HG02571 (cell line): ENCODE measurements around the gene PLIN4.

ENCODE experiments used
- ATAC-seq: cut with Tn5 transposase; IDR thresholded peaks from one replicate; pipeline ENCODE4 v1.9.1; 2021; ENCODE audit warnings: mild to moderate bottlenecking, moderate library complexity; ENCODE audit not compliant: unreplicated experiment

The PLIN4 gene

GRCh38 chr19:4507804-4508203 is 10.5 kb downstream of the PLIN4 start:
- ATAC-seq = no peak

DNA sequence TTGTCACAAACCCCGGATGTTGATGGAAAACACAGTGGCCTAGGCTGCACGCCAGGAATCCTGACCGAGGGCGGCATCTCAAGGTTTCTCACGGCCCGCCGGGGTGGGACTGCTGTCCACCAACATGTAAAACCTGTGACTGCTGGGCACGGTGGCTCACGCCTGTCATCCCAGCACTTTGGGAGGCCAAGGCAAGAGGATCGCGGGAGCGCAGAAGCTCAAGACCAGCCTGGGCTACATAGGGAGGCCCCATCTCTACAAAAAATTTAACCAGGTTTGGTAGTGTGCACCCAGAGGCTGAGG is 11.2 kb downstream of the PLIN4 start:
- no peak for ATAC-seq

DNA sequence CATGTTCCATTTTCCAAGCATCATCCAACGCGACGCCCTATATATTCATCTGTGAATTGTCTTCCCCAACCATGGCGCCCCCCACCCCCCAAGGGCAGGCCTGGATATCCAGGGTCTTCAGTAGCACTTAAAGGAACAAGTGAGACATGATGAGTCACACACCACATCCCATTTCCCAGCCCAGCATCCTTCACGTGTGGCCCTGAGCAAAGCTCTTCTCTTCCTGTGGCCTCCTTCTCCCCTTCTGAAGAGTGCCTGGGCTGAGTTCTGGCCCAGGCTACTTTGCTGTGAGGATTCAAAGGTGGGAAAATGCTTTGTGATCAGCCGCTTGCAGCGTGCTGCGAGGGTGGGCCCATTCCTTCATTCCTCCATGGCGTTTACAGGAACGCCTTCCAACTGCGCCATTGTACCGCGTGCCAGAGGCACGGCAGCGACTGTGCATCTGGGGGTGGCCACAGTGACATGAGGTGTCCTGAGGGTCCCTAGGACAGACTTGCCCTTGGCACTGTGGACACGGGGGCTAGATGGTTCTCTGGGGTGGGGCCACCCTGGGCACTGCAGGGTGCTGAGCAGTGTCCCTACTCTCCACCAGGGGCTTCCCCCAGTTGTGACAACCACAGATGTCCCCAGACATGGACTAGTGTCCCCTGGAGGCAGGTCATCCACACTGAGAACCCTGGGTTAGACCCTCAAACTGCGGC is 11.7 kb downstream of the PLIN4 start:
- ATAC-seq = no peak

GRCh38 chr19:4505570-4506448 is 12.5 kb downstream of the PLIN4 start:
- no peak for ATAC-seq

DNA sequence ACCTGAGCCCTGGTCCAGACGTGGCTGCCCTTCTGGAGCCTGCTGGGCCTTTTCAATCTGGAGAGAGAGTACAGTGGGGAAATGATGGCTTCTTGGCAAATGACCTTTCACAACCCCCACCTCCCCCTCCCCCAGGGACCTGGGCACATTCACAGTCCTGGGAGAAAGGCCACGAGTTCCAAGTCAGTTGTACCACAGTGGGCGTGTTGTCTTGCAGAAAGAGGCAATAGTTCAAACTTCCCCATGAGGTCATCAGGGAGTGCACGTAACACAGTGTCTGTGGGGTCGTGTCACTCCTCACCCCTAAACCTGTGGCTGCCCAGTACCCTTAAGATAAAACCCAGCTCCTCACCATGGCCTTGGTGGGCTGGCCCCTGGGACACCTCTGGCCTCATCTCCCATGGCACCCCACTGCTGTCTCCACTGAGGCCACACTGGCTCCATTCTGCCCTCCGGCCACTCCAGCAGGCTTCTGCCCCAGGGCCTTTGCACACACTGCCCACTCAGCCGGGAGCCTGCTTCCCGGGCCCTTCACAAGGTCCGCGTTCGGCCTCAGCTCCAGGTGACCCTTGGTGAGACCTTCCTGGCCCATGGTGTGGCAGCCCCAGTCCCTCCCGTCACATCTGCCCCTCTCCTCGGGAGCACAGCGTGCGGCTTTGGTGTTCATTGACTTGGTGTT is 13.3 kb downstream of the PLIN4 start:
- ATAC-seq = no peak

DNA sequence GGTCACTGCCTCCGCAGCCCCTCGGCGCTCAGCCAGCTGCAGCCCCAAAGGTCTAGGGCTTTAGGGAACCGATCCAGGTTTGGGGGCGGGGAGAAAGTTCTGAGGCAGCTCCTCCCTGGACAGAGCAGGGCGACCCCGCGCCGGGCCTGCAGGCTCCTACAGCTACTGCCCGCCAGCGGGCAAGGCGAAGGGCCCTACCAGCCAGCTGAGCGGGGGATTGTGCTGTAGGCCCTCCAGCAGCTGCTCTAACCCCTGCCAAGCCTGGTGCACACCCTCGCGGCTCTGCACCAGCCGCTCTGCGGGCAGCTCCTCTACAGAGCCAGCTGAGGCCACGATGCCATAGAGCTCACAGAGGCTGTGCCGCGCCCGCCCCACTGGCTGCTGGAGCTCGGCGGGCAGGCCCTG is 14.0 kb downstream of the PLIN4 start:
- ATAC-seq = no peak

DNA sequence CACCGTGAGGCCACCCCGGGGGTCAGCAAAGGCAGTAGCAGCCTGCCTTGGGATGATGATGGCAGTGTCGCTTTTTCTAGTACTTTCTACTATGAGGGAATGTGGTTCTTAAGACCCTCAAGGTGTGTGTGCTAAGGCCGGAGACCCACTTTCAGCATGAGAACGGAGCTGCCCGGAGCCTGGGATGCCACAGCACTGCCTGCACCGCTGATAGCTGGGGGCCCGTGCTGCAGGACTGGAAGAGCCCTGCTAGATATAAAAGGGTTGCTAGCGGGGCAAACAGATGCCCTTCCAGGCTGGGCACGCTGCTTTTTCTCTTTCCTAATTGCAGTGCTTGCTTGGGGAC is 14.5 kb downstream of the PLIN4 start:
- ATAC-seq = no peak

DNA sequence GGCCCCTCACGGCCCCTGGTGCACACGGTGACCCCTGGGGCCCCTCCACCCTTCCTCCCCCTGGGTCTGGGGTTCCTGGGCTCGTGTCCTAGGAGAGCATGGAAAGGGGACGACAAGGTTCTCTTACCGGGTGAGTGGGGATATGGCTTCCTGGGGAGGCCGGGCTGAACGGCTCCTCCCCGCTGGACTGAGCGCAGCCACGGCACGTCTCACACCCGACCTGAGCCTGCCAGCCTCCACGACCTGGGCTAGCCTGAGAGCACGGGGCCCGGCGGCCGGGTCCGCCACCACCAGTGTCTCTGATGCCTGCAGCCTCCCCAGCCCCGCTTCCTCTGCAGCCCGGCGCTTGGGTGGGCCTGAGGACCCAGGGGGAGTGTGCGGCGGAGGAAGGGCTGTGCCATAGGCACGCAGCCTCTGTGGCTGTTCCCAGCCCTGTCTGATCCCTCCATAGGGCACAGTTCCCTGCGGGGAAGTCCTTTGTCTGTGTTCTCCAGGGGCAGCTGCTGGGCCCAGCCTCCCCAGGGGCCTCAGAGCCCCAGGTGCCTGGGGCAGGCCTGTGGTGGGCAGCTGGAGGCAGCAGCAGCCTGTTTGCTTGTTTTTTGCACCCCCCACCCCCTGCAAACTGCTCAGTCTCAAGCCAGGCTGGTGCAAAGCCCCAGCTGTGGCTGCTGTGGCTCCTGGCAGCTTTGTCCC is 15.0 kb downstream of the PLIN4 start:
- no peak for ATAC-seq

- ATAC-seq = no peak
Observed at GRCh38 chr19:4502282-4503131, 15.8 kb downstream of the PLIN4 start.

- ATAC-seq = no peak
Observed at GRCh38 chr19:4501691-4502090, 16.6 kb downstream of the PLIN4 start.

DNA sequence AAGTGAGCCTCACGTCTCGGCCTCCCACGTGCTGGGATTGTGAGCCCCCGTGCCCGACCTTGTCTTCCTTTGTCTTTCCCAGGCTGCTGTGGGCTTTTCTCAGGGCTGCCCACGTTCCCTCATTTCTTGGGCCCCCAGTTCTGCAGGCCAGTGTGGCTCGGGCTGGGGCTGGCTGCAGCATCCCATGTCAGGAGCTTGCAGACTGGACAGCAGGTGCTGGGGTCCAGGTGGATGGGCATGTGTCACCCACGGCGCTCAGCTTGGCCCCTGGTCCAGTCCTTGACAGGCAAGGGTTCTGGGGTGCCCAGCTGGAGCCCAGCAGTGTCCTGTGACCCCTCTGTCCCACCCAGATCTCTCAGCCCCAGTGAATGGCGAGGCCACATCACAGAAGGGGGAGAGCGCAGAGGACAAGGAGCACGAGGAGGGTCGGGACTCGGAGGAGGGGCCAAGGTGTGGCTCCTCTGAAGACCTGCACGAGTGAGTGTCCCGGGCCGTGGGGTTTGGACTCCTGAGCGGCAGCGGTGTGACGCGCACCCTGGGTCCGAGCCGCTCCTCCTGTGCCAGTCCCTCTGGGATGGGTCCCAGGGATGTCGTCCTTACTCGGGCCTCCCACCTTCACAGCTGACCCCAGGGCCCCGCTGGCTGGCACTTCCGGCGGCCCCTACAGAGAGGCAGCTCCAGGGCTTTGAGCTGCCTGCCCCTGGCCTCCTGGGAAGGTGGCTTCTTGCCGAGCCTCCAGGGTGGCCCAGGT is 17.3 kb downstream of the PLIN4 start:
- no peak for ATAC-seq

GRCh38 chr19:4499855-4500254 is 18.4 kb downstream of the PLIN4 start:
- ATAC-seq = no peak

DNA sequence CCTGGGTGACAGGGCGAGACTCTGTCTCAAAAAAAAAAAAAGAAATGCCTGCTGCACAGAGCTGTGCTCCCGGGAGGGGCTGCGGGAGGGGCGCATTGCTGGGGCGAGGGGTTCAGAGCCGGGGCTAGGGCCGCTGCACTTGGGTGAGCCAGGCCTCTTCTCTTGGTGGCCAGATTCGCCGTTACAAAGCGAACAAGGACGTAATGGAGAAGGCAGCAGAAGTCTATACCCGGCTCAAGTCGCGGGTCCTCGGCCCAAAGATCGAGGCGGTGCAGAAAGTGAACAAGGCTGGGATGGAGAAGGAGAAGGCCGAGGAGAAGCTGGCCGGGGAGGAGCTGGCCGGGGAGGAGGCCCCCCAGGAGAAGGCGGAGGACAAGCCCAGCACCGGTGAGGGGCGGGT is 19.0 kb downstream of the PLIN4 start:
- no peak for ATAC-seq

- no peak for ATAC-seq
Observed at GRCh38 chr19:4498694-4499093, 19.6 kb downstream of the PLIN4 start.

DNA sequence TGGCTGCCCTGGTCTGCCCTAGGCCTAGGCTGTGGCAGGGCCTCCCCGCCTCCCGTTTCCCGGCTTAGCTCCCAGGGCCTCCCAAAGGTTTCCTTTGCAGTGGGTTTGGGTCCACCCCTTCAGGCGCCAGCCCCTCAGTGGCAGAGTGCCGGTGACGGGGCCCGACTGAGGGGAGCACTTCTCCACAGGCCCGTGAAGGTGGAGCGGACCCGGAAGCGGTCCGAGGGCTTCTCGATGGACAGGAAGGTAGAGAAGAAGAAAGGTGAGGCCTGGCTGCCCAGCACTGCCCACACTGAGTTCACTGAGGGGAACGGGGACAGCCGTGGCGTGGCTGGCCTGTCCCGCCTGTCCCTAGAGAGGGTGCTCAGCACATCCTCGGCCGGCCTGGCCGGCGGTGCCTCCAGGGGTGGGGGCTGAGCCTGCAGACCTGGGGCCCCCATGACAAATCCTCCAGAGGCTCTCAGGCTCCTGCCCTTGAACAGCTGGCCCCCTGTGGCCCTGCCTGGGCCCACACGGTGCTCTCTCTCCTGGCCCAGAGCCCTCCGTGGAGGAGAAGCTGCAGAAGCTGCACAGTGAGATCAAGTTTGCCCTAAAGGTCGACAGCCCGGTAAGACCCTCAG is 20.4 kb downstream of the PLIN4 start:
- no peak for ATAC-seq

DNA sequence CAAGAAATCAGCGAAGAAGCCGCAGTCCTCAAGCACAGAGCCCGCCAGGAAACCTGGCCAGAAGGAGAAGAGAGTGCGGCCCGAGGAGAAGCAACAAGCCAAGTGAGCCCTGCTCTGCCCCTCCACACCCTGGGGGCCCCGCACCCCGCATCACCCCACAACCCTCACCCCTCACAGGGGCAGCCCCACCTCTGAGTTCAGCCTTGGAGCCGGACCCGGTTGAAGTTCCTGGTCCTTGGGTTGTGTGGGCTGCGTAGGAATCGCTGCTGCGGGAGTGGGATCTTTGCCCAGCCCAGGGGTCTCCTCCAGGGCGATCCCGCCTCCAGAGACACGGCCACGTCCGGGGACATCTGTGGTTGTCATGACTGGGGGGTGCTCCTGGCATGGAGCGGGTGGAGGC is 22.0 kb downstream of the PLIN4 start:
- ATAC-seq = no peak

DNA sequence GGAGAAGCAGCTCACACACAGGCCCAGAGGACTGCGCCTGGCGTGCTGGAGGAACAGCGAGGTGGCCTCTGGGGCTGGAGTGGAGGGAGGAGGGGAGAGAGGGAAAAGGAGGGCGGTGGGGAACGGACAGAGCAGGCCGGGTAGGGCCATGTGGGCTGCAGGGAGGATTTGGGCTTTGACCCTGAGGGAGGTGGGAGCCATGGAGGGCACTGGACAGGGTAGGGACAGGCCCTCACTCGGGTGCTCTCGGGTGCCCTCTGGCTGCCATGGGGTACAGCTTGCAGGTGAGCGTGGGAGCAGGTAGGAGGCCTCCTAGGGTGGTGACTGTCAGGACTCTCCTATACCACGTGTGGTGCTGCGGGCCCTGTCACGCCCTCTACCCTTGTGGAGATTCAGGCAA is 22.8 kb downstream of the PLIN4 start:
- no peak for ATAC-seq

GRCh38 chr19:4494691-4495064 is 23.6 kb downstream of the PLIN4 start:
- no peak for ATAC-seq

DNA sequence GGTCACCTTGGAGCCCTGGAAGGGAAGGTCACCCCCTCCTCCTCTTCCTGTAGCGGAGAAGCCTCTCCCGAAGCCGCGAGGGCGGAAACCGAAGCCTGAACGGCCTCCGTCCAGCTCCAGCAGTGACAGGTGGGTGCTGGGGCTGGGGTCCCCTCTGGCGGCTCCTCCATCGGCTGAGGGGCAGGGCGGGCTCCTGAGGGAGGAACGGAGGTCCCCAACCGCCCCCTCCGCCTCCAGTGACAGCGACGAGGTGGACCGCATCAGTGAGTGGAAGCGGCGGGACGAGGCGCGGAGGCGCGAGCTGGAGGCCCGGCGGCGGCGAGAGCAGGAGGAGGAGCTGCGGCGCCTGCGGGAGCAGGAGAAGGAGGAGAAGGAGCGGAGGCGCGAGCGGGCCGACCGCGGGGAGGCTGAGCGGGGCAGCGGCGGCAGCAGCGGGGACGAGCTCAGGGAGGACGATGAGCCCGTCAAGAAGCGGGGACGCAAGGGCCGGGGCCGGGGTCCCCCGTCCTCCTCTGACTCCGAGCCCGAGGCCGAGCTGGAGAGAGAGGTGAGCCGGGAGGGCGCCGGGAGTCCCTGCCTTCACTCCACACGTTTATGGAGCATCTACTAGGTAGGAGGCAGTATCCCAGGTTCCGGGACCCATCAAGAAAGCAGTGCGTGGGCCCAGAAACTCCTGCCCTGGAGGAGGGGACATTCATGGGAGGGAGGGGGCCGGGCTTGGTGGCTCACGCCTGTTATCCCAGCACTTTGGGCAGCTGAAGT is 24.2 kb downstream of the PLIN4 start:
- no peak for ATAC-seq
